ENCODE results near the gene BANF2. TPM values are rescaled to one million over a fixed set of nuclear protein-coding genes. Genes with fewer than 3 reads are reported as not detected.
A peak's percentile ranks its signal among the peaks of the same experiment; 100 is the strongest.

BANF2 gene
- total and polyA plus RNA-seq, 2 of the 13 experiments (the other 11 are each of a cell fraction or from before 2014, with no cell fraction given) = 0.35 TPM; not detected in 1

GRCh38 chr20:17661121-17661744, 38.5 kb upstream of the BANF2 start (continued):
- peak; percentile 69; the same call in 1 of the 2 replicates for TF ChIP-seq ZNF142 (CRISPR knock-in tag; IDR thresholded peaks at IDR 0.05)
- TF ChIP-seq SALL2 (CRISPR knock-in tag; IDR thresholded peaks at IDR 0.05) = peak; percentile 52; the same call in 1 of the 2 replicates
- TF ChIP-seq MBNL3 (CRISPR knock-in tag; conservative IDR thresholded peaks at IDR 0.05) = no peak
- TF ChIP-seq PPARG (CRISPR knock-in tag; conservative IDR thresholded peaks at IDR 0.05) = peak; percentile 97
- TF ChIP-seq PAX8 (CRISPR knock-in tag; IDR thresholded peaks at IDR 0.05; ENCODE audit: borderline replicate concordance) = no peak
- TF ChIP-seq ZNF484 (CRISPR knock-in tag; IDR thresholded peaks at IDR 0.05; ENCODE audit: borderline replicate concordance, low read depth) = 0 out of 2 replicates have a peak, but pooled peaks have one; percentile 24
- no peak for TF ChIP-seq BRF2 (CRISPR knock-in tag; IDR thresholded peaks at IDR 0.05)
- no peak for TF ChIP-seq NFYC (CRISPR knock-in tag; IDR thresholded peaks at IDR 0.05)
- no peak for TF ChIP-seq PHF8 (CRISPR knock-in tag; IDR thresholded peaks at IDR 0.05)
- TF ChIP-seq ZNF263 (CRISPR knock-in tag; IDR thresholded peaks at IDR 0.05) = no peak
- no peak for TF ChIP-seq ZNF563 (CRISPR knock-in tag; IDR thresholded peaks at IDR 0.05)
- TF ChIP-seq STAT5B (CRISPR knock-in tag; IDR thresholded peaks at IDR 0.05) = no peak
- TF ChIP-seq ZNF224 (CRISPR knock-in tag; IDR thresholded peaks at IDR 0.05) = 0 out of 2 replicates have a peak, but pooled peaks have one; percentile 72
- TF ChIP-seq HNF4A (CRISPR knock-in tag; IDR thresholded peaks at IDR 0.05) = peak; percentile 97
- no peak for TF ChIP-seq SRSF9 (IDR thresholded peaks at IDR 0.05; ENCODE audit: borderline replicate concordance, insufficient read depth, low read depth, low read length, poor library complexity, severe bottlenecking)
- TF ChIP-seq, protein P1, sequence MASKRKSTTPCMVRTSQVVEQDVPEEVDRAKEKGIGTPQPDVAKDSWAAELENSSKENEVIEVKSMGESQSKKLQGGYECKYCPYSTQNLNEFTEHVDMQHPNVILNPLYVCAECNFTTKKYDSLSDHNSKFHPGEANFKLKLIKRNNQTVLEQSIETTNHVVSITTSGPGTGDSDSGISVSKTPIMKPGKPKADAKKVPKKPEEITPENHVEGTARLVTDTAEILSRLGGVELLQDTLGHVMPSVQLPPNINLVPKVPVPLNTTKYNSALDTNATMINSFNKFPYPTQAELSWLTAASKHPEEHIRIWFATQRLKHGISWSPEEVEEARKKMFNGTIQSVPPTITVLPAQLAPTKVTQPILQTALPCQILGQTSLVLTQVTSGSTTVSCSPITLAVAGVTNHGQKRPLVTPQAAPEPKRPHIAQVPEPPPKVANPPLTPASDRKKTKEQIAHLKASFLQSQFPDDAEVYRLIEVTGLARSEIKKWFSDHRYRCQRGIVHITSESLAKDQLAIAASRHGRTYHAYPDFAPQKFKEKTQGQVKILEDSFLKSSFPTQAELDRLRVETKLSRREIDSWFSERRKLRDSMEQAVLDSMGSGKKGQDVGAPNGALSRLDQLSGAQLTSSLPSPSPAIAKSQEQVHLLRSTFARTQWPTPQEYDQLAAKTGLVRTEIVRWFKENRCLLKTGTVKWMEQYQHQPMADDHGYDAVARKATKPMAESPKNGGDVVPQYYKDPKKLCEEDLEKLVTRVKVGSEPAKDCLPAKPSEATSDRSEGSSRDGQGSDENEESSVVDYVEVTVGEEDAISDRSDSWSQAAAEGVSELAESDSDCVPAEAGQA (IDR thresholded peaks at IDR 0.05; ENCODE audit: low read depth) = no peak
- TF ChIP-seq, protein P1 (CRISPR knock-in tag; IDR thresholded peaks at IDR 0.05; ENCODE audit: borderline replicate concordance) = no peak

All from HepG2 (cell line).